ENCODE results near the gene TMC5. TPM values are rescaled to one million over a fixed set of nuclear protein-coding genes. Genes with fewer than 3 reads are reported as not detected.

Gene TMC5
- total RNA-seq, 1 donor from 2014 or later: 0.32 TPM

DNA sequence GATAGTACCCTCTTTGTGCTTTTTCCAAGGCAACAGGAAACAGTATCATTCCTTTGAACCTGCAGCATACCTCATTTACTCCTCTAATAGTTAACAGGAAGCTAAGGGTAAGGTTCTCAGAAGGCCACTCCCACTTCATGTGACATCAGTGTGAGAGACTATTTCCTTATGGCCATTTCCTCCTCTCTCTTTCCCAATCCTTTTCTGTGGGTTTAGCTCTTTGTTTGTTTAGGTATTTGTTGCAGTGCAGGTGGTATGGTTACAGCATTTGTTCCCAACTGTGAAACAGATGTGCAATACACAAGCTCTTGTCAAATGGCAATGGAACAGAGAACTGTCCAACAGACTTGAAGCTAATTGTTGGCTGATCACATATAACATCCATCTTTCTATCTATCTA lies 14.7 kb downstream of the TMC5 start:
- no peak for DNase-seq (ENCODE audit: low spot score)
- no peak overlapping the region for H3K4me3 Mint-ChIP-seq
- H3K27ac Mint-ChIP-seq: no peak overlapping the region
- Histone ChIP-seq H3F3A (ENCODE audit: low read depth) (no peaks in the 10 kb centered on the region), H3K9ac (no peak overlapping the region), H4K20me1 (ENCODE audit: low read depth) (no peaks in the 10 kb centered on the region), H3K4me3 (no peak overlapping the region), H3K9me3 (ENCODE audit: low read depth) (no peaks in the 10 kb centered on the region), H3K4me2 (no peak overlapping the region), H2AFZ (replicated peaks) (peak overlapping the region; percentile 50), H3K27me3 (no peaks in the 10 kb centered on the region), H3K4me1 (no peaks in the 10 kb centered on the region), H3K79me2 (ENCODE audit: low read depth) (no peaks in the 10 kb centered on the region), H3K36me3 (no peaks in the 10 kb centered on the region), H3K27ac (no peak overlapping the region)
- no peaks in the 10 kb centered on the region for H3K4me1 Mint-ChIP-seq
- no peaks in the 10 kb centered on the region for H3K36me3 Mint-ChIP-seq
- peaks cover 2% of the 10 kb centered on the region for H3K27me3 Mint-ChIP-seq (ENCODE audit: insufficient read depth, low read depth)
- no peak for TF ChIP-seq EZH2phosphoT487 (IDR thresholded peaks at IDR 0.05)
- TF ChIP-seq, protein P1, sequence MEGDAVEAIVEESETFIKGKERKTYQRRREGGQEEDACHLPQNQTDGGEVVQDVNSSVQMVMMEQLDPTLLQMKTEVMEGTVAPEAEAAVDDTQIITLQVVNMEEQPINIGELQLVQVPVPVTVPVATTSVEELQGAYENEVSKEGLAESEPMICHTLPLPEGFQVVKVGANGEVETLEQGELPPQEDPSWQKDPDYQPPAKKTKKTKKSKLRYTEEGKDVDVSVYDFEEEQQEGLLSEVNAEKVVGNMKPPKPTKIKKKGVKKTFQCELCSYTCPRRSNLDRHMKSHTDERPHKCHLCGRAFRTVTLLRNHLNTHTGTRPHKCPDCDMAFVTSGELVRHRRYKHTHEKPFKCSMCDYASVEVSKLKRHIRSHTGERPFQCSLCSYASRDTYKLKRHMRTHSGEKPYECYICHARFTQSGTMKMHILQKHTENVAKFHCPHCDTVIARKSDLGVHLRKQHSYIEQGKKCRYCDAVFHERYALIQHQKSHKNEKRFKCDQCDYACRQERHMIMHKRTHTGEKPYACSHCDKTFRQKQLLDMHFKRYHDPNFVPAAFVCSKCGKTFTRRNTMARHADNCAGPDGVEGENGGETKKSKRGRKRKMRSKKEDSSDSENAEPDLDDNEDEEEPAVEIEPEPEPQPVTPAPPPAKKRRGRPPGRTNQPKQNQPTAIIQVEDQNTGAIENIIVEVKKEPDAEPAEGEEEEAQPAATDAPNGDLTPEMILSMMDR (IDR thresholded peaks at IDR 0.05): no peak
- no peak for TF ChIP-seq EZH2 (IDR thresholded peaks at IDR 0.05)
- H3K9me3 Mint-ChIP-seq: no peaks in the 10 kb centered on the region

DNA sequence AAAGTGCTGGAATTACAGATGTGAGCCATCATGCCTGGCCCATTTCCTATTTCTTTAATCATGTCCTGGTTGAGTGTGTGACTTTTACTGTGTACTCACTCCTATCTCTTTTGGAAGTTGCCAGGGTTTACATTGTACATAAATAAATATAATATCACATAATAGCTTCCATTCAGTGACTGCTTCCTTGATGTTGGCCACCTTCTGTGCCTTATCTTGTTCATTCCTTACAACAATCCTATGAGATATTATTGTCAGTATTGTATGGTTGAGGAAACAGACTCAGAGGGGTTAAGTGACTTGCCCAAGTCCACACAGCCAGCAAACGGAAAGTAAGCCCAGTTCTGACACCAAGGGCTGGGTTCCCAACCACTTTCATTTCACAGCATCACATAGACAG lies 16.9 kb downstream of the TMC5 start:
- no peaks in the 10 kb centered on the region for H3K27me3 ChIP-seq
- H3K9me3 ChIP-seq (ENCODE audit: low read depth): no peaks in the 10 kb centered on the region
- Mint-ChIP-seq H3K9me3 (no peaks in the 10 kb centered on the region), H3K4me3 (no peak overlapping the region), H3K27me3 (ENCODE audit: insufficient read depth, low read depth) (peaks cover 2% of the 10 kb centered on the region), H3K27ac (no peak overlapping the region), H3K36me3 (no peaks in the 10 kb centered on the region), H3K4me1 (no peaks in the 10 kb centered on the region)
- no peak overlapping the region for H2AFZ ChIP-seq (replicated peaks)
- DNase-seq (ENCODE audit: low spot score): no peak
- TF ChIP-seq EZH2phosphoT487 (IDR thresholded peaks at IDR 0.05): no peak
- TF ChIP-seq EZH2 (IDR thresholded peaks at IDR 0.05): no peak
- TF ChIP-seq, protein P1 (IDR thresholded peaks at IDR 0.05): no peak
- H3K4me2 ChIP-seq: no peak overlapping the region
- no peaks in the 10 kb centered on the region for H4K20me1 ChIP-seq (ENCODE audit: low read depth)
- no peaks in the 10 kb centered on the region for H3K36me3 ChIP-seq
- H3K9ac ChIP-seq: no peak overlapping the region
- H3K4me1 ChIP-seq: no peaks in the 10 kb centered on the region
- no peak overlapping the region for H3K4me3 ChIP-seq
- no peaks in the 10 kb centered on the region for H3K79me2 ChIP-seq (ENCODE audit: low read depth)
- H3F3A ChIP-seq (ENCODE audit: low read depth): no peaks in the 10 kb centered on the region
- H3K27ac ChIP-seq: no peak overlapping the region

DNA sequence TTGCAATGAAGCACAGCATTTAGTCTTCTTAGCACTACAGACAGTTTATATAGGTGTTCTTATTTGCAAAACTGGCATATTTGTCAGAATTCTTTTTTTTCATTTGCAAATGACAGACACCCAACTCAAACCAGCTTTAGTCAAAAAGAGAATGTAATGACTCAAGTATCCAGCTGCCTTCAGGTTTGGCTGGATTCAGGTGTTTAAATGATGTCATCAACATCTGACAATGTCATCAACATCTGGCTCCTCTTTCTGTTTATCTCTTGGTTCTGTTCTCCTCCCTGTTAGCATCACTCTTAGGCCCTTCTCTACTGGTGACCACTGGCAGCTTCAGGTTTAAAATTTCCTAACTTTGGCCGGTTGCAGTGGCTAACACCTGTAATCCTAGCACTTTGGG lies 18.9 kb downstream of the TMC5 start:
- Histone ChIP-seq H3K9ac (no peak overlapping the region), H3K4me2 (no peak overlapping the region), H3K4me1 (no peaks in the 10 kb centered on the region), H3K9me3 (ENCODE audit: low read depth) (no peaks in the 10 kb centered on the region), H3K79me2 (ENCODE audit: low read depth) (no peaks in the 10 kb centered on the region), H3F3A (ENCODE audit: low read depth) (no peaks in the 10 kb centered on the region), H3K27me3 (no peaks in the 10 kb centered on the region), H4K20me1 (ENCODE audit: low read depth) (no peaks in the 10 kb centered on the region), H3K27ac (no peak overlapping the region), H2AFZ (replicated peaks) (no peak overlapping the region), H3K36me3 (no peaks in the 10 kb centered on the region), H3K4me3 (no peak overlapping the region)
- Mint-ChIP-seq H3K4me3 (no peak overlapping the region), H3K9me3 (no peaks in the 10 kb centered on the region), H3K27ac (no peak overlapping the region), H3K36me3 (peaks cover 2% of the 10 kb centered on the region), H3K4me1 (no peaks in the 10 kb centered on the region), H3K27me3 (ENCODE audit: insufficient read depth, low read depth) (peaks cover 2% of the 10 kb centered on the region)
- TF ChIP-seq, protein P1 (IDR thresholded peaks at IDR 0.05): no peak
- TF ChIP-seq EZH2 (IDR thresholded peaks at IDR 0.05): no peak
- TF ChIP-seq EZH2phosphoT487 (IDR thresholded peaks at IDR 0.05): no peak
- no peak for DNase-seq (ENCODE audit: low spot score)

All from neural progenitor cell (in vitro differentiated cells).